GM10266 (cell line): ENCODE data around the gene RHBDD1.

Source experiments
- DNase-seq: peaks from one replicate; pipeline ENCODE4 v3.0.0; 2012; ENCODE audit errors: extremely low spot score
- TF ChIP-seq, protein P1 (sequence below): IDR thresholded peaks from 2 replicates; pipeline ENCODE4 v1.5.1; 2012; ENCODE audit warnings: mild to moderate bottlenecking, low read depth; ENCODE audit not compliant: control insufficient read depth, insufficient read depth; ENCODE audit errors: missing control alignments

The RHBDD1 gene

DNA sequence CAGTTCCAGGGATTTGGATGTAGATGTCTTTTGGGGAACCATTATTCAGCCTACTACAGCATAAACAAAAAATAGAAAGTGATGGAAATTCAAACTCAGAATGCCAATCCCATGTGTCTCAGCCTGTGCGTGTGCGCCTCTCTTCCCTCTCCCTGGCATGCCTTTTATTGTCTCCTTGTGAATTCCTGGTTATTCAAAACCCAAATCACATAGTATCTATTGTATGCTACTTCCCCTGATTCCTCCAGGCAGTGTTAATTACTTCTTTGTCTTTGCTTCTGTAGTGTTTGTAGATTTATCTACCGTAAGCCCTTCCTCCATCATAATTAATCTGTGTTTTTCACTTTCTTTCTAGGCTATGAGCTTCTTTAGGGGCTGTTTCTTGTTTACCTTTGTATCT, 38.9 kb downstream of the RHBDD1 start:
- DNase-seq, result no peak
- TF ChIP-seq, protein P1, sequence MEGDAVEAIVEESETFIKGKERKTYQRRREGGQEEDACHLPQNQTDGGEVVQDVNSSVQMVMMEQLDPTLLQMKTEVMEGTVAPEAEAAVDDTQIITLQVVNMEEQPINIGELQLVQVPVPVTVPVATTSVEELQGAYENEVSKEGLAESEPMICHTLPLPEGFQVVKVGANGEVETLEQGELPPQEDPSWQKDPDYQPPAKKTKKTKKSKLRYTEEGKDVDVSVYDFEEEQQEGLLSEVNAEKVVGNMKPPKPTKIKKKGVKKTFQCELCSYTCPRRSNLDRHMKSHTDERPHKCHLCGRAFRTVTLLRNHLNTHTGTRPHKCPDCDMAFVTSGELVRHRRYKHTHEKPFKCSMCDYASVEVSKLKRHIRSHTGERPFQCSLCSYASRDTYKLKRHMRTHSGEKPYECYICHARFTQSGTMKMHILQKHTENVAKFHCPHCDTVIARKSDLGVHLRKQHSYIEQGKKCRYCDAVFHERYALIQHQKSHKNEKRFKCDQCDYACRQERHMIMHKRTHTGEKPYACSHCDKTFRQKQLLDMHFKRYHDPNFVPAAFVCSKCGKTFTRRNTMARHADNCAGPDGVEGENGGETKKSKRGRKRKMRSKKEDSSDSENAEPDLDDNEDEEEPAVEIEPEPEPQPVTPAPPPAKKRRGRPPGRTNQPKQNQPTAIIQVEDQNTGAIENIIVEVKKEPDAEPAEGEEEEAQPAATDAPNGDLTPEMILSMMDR, result no peak

DNA sequence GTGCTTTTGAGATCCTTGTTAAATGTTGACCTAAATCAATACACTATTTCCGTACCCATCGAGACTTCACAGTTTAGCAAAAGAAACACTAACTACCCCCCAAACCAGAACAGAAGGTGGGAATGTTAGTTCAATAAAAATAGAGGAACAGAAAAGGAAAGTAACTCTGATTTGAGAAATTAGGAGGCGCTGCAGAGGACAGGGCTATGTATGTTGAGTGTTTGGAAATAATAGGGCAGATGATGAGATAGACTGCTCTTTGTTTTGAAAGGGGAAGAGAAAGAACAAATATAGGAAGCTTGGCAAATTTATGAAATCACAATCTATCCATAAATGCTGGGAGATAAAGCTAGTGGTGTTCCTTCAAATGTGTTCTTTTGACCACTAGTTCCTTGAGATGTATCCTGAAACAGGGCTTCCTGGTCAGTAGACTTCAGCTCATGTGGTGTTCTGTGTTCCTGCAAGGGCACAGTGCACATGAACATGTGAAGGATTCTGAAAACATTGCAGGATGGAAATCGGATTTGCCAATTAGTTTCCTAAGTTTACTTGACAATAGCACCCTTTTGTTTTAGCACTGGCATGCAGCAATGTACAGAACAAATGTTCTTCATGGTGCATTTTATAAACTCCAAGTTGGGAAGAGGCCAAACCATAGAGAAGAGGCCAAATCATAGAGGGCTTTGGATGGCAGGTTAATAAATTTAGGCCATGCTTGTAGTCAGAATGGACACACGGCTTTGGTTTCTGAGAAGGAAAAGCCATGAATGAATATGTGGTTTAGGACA, 39.8 kb downstream of the RHBDD1 start:
- TF ChIP-seq, protein P1, result no peak
- DNase-seq, result no peak

DNA sequence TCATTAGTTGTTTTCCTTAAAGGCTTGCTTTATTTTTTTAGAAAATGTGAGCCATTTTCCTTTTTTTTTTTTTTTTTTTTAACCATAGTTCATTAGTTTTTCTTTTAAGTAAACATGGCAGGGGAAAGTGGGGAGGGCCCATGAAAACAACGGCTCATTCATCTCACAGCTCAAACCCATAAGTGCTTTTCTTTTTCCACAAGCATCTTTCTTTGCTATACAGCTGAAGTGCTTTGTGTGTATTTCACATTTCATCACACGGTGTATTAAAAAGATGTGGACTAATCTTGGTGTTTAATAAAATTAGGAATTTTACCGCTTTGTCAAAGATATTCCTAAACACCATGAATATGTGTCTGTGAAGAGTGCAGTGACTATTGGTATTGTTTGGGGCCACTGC, 41.6 kb downstream of the RHBDD1 start:
- TF ChIP-seq, protein P1, result no peak
- DNase-seq, result no peak

DNA sequence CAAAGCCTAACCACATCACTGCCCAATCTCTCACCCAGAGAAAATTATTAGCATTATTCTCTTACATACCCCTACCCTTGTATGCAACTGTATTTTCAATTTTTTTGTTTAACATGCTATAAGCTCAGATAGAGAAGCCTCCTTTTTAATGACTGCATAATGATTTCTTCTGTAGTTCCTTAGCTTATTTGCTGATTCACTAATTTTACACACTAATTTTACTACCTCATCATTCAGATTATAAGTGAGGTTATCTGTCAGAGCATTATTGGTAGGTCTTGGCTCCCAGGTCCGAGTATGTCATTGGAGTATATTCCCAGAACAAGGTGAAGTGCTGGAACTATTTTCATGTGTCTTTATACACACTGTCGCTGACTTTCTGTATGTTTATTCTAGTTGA, 45.4 kb downstream of the RHBDD1 start:
- DNase-seq, result no peak
- TF ChIP-seq, protein P1, result no peak

DNA sequence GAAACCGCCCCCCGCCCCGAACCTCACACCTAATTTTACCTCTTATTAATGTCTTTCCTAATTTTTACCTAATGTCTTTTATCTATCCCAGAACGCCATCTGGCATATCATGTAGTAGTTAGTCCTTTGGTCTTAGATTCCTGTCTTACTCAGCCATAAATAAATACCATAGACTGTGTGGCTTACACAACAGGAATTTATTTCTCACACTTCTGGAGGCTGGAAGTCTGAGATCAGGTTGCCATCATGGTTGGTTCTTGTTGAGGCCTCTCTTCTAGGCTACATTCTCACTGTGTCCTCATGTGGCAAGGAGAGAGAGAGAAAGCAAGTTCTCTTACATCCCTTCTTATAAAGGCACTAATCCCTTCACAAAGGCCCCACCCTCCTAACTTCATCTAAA, 46.8 kb downstream of the RHBDD1 start:
- DNase-seq, result no peak
- TF ChIP-seq, protein P1, result no peak

DNA sequence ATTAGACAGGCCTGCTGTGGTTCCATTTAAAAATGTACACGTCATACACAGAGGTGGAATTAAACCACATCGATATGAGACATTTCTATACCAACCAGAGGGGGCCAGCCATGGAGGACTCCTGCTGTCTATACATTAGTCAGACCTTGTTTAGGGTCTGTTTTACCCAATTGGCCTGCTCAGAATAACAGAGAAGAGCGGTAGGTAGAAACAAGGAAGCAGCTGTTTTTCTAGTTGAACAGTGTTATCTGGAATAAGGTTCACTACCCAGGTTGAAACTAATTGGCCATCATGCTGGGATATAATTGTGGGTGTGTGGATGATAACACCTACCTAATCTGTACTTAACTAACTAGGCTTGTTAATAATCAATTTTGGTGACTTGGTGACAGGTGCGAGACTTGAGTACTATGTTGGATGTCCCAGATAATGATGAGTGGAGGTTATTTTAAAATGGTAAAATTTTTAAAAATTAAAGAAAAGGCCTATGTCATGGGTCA, 47.5 kb downstream of the RHBDD1 start:
- TF ChIP-seq, protein P1, result no peak
- DNase-seq, result no peak

DNA sequence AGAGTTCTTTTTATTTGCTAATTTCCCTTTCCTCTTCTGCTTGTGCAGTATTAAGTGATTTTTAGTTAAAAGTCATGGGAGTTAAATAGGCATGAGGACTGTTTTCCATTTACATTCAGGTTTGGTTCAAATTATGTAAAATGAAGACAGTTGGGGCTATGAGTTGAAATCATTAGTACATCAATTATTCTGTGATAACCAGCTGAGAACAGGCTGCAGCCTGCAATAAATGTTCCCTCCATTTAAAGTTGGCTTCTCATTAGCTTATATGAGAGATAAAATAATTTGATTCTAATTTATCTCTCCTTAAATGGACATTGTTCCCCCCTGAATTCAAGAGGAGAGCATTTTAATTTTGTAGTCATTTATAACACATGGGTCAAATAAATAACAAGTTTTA, 48.3 kb downstream of the RHBDD1 start:
- DNase-seq, result no peak
- TF ChIP-seq, protein P1, result no peak
